ENCODE data around the gene C1orf116. TPM values are rescaled to one million over a fixed set of nuclear protein-coding genes. Genes with fewer than 3 reads are reported as not detected.

Gene C1orf116
- total RNA-seq, 3 donors from 2014 or later (not counting 1 experiment from before 2014, with no cell fraction given): 0.21 to 0.39 (median 0.30) TPM

DNA sequence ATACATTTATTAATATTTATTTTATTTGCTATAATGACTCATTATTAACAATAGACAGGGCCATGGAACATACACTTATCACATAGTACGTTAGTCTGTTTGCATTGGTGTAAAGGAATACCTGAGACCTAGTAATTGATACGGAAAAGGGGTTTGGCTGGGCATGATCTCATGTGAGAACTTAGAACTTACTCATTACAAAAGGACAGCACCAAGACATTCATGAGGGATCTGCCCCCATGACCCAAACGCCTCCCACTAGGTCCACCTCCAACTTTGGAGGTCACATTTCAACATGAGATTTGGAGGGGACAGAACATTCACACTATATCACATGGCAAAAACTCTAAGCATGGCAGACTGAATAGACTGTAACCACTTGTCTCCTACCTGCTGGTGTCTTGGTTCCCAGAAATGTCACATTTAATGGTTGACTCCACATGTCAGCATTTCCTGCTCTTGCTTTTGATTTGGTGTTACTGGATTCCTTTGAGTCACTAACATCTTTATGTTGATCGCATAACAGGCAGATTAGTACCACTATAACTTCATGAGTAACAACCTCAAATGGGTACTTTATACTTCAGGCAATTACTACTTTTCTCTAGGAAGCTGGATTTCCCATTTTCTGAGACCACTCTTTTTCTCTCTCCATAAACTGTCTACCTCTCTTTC lies 3.5 kb upstream of the C1orf116 start:
- intact Hi-C loops (cut with micrococcal nuclease): no loop called here
- H3K27me3 Mint-ChIP-seq (ENCODE audit: low read depth in 2 of 2): peaks cover 17 to 21% of the 10 kb centered on the region in 2 donors
- Histone ChIP-seq H3K4me3 (ENCODE audit: low read length) (no peak overlapping the region), H3K9me3 (ENCODE audit: control insufficient read depth, insufficient read depth, low read length) (no peaks in the 10 kb centered on the region), H3K27ac (ENCODE audit: low read length) (no peak overlapping the region), H3K4me1 (ENCODE audit: control insufficient read depth, insufficient read depth, low read length) (no peaks in the 10 kb centered on the region), H3K36me3 (ENCODE audit: control insufficient read depth, insufficient read depth, low read length) (no peaks in the 10 kb centered on the region), H3K27me3 (ENCODE audit: control insufficient read depth, insufficient read depth, low read length) (peaks cover 13% of the 10 kb centered on the region)
- WGBS (ENCODE audit: insufficient coverage): 85% methylated on average over 2 of the region's 4 CpGs
- H3K4me3 Mint-ChIP-seq: no peak overlapping the region
- DNase-seq: no peak
- H3K4me1 Mint-ChIP-seq: no peaks in the 10 kb centered on the region
- TF ChIP-seq, protein P1, sequence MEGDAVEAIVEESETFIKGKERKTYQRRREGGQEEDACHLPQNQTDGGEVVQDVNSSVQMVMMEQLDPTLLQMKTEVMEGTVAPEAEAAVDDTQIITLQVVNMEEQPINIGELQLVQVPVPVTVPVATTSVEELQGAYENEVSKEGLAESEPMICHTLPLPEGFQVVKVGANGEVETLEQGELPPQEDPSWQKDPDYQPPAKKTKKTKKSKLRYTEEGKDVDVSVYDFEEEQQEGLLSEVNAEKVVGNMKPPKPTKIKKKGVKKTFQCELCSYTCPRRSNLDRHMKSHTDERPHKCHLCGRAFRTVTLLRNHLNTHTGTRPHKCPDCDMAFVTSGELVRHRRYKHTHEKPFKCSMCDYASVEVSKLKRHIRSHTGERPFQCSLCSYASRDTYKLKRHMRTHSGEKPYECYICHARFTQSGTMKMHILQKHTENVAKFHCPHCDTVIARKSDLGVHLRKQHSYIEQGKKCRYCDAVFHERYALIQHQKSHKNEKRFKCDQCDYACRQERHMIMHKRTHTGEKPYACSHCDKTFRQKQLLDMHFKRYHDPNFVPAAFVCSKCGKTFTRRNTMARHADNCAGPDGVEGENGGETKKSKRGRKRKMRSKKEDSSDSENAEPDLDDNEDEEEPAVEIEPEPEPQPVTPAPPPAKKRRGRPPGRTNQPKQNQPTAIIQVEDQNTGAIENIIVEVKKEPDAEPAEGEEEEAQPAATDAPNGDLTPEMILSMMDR (IDR thresholded peaks at IDR 0.05): no peak
- no peak overlapping the region for H3K27ac Mint-ChIP-seq
- ATAC-seq: no peak
- H3K9me3 Mint-ChIP-seq: no peaks in the 10 kb centered on the region
- no peaks in the 10 kb centered on the region for H3K36me3 Mint-ChIP-seq

DNA sequence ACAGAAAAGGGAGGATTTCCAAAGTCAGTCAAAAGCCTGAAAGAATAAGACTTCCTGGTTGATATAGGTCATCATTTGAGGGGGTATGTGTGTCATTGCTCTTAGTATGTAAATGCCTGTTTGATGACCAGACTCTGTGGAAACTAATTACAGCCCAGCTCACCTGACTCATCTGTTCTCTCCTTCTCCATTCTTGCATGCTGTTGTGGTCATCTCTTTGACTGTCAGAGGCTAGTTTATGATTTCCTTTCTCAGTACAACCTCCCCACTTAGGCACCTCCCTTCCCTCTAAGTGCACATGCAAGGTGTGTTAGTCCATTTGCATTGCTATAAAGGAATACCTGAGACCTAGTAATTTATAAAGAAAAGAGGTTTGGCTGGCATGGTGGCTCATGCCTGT lies 2.4 kb upstream of the C1orf116 start:
- H3K4me1 Mint-ChIP-seq: no peaks in the 10 kb centered on the region
- H3K27ac Mint-ChIP-seq: no peak overlapping the region
- no peaks in the 10 kb centered on the region for H3K36me3 Mint-ChIP-seq
- intact Hi-C loops (cut with micrococcal nuclease): no loop called here
- Histone ChIP-seq H3K9me3 (ENCODE audit: control insufficient read depth, insufficient read depth, low read length) (no peaks in the 10 kb centered on the region), H3K27me3 (ENCODE audit: control insufficient read depth, insufficient read depth, low read length) (peaks cover 13% of the 10 kb centered on the region), H3K27ac (ENCODE audit: low read length) (no peak overlapping the region), H3K4me3 (ENCODE audit: low read length) (no peak overlapping the region), H3K36me3 (ENCODE audit: control insufficient read depth, insufficient read depth, low read length) (no peaks in the 10 kb centered on the region), H3K4me1 (ENCODE audit: control insufficient read depth, insufficient read depth, low read length) (no peaks in the 10 kb centered on the region)
- H3K4me3 Mint-ChIP-seq: no peak overlapping the region
- TF ChIP-seq, protein P1 (IDR thresholded peaks at IDR 0.05): no peak
- ATAC-seq: no peak
- peaks cover 21 to 29% of the 10 kb centered on the region in 2 donors for H3K27me3 Mint-ChIP-seq (ENCODE audit: low read depth in 2 of 2)
- DNase-seq: no peak
- H3K9me3 Mint-ChIP-seq: no peaks in the 10 kb centered on the region

DNA sequence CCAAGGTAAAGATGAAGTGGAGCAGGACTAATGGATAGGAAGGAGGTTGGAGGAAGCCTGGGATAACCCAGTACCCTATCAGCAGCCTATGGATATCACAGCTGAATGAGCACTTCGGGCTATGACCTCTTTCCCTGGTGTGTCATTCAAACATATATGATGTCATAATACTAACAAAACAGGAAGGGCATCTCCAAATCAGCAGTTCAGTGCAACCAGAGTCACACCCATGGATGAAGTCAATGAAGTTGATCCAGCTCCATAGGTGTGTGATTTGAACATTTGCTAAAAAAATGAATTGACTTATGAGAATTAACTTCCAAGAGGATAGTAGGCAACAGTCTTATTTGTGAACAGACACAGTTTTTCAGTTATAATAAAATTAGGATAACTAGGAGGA lies 1.7 kb upstream of the C1orf116 start:
- Histone ChIP-seq H3K9me3 (ENCODE audit: control insufficient read depth, insufficient read depth, low read length) (no peaks in the 10 kb centered on the region), H3K4me1 (ENCODE audit: control insufficient read depth, insufficient read depth, low read length) (no peaks in the 10 kb centered on the region), H3K27ac (ENCODE audit: low read length) (no peak overlapping the region), H3K36me3 (ENCODE audit: control insufficient read depth, insufficient read depth, low read length) (no peaks in the 10 kb centered on the region), H3K27me3 (ENCODE audit: control insufficient read depth, insufficient read depth, low read length) (peaks cover 13% of the 10 kb centered on the region), H3K4me3 (ENCODE audit: low read length) (no peak overlapping the region)
- ATAC-seq (no peak), DNase-seq (no peak)
- TF ChIP-seq, protein P1 (IDR thresholded peaks at IDR 0.05): no peak
- intact Hi-C loops (cut with micrococcal nuclease): no loop called here
- H3K4me3 Mint-ChIP-seq: no peak overlapping the region
- H3K4me1 Mint-ChIP-seq: no peaks in the 10 kb centered on the region
- H3K27ac Mint-ChIP-seq: no peak overlapping the region
- H3K9me3 Mint-ChIP-seq: no peaks in the 10 kb centered on the region
- no peaks in the 10 kb centered on the region for H3K36me3 Mint-ChIP-seq
- peaks cover 21 to 36% of the 10 kb centered on the region in 2 donors for H3K27me3 Mint-ChIP-seq (ENCODE audit: low read depth in 2 of 2)
- WGBS (ENCODE audit: insufficient coverage): no CpG with 5 or more reads among the region's 1 CpG

DNA sequence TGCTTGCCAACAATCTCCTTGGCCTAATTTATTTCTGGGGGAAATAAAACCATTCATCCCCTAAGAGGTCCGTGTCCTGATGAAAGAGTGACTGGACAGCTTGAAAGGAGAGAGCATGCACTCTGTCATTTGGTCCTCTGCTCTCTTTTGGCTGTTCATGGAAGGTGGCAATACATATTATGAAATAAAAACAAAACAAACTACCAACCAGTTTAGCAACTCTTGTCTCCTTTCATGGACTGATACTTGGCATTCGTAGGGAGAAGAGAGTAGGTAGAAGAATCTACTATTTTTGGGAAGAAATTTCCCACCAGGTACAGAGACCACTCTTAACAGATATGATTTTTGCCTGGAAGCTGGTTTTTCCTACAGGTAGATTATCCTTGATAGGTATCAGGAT lies 746 bp upstream of the C1orf116 start:
- Mint-ChIP-seq H3K9me3 (no peaks in the 10 kb centered on the region), H3K27ac (no peak overlapping the region), H3K36me3 (no peaks in the 10 kb centered on the region), H3K27me3 (ENCODE audit: low read depth in 2 of 2) (peaks cover 28 to 45% of the 10 kb centered on the region in 2 donors), H3K4me1 (no peaks in the 10 kb centered on the region), H3K4me3 (no peak overlapping the region)
- ATAC-seq: no peak
- peaks cover 13% of the 10 kb centered on the region for H3K27me3 ChIP-seq (ENCODE audit: control insufficient read depth, insufficient read depth, low read length)
- H3K9me3 ChIP-seq (ENCODE audit: control insufficient read depth, insufficient read depth, low read length): no peaks in the 10 kb centered on the region
- H3K27ac ChIP-seq (ENCODE audit: low read length): no peak overlapping the region
- no peak for DNase-seq
- intact Hi-C loops (cut with micrococcal nuclease): no loop called here
- no peaks in the 10 kb centered on the region for H3K36me3 ChIP-seq (ENCODE audit: control insufficient read depth, insufficient read depth, low read length)
- TF ChIP-seq, protein P1 (IDR thresholded peaks at IDR 0.05): no peak
- no peaks in the 10 kb centered on the region for H3K4me1 ChIP-seq (ENCODE audit: control insufficient read depth, insufficient read depth, low read length)
- 86% methylated on average over 1 of the region's 2 CpGs for WGBS (ENCODE audit: insufficient coverage)
- no peak overlapping the region for H3K4me3 ChIP-seq (ENCODE audit: low read length)

Data from natural killer cell (primary cell).